Adrenal gland (tissue), 12 donors: Measurements from ENCODE around the gene ZP1. TPM values are rescaled to one million over a fixed set of nuclear protein-coding genes. Genes with fewer than 3 reads are reported as not detected.

Experiments used
- DNase-seq, 7 donors: peaks; one replicate each; pipeline ENCODE4 v3.0.0-alpha.2; 2019 to 2020
- H3K27ac ChIP-seq, 5 donors: fragments of 200-600 bp; sonication (generic) in 4 of 5; 1 replicate in 3 of 5; 2 replicates in 2 of 5; pipeline versions ENCODE4 v1.5.1 to v1.8.0; 2016 to 2020; ENCODE audit warnings: mild to moderate bottlenecking in 1 of 5
- H3K27me3 ChIP-seq: fragments of 200-600 bp; 2 replicates; pipeline ENCODE4 v1.8.0; 2021
- H3K36me3 ChIP-seq, 2 donors: fragments of 200-600 bp; replicated peaks in 1 of 2; 1 replicate in 1 of 2; 2 replicates in 1 of 2; pipeline versions ENCODE4 v1.5.1 to v1.8.0; 2018 to 2022
- H3K4me1 ChIP-seq, 2 donors: fragments of 200-600 bp; replicated peaks in 1 of 2; 1 replicate in 1 of 2; 2 replicates in 1 of 2; pipeline versions ENCODE4 v1.5.1 to v1.8.0; 2018 to 2021
- H3K4me3 ChIP-seq, 4 donors: fragments of 200-600 bp; sonication (generic) in 3 of 4; one replicate each; pipeline ENCODE4 v1.5.1; 2016 to 2018
- H3K9me3 ChIP-seq, 3 donors: fragments of 200-600 bp; sonication (generic) in 1 of 3; replicated peaks in 1 of 3; 1 replicate in 2 of 3; 2 replicates in 1 of 3; pipeline versions ENCODE4 v1.5.1 to v1.8.0; 2016 to 2021
- CTCF ChIP-seq, 6 experiments: fragments of 450-650 bp in 4 of 6; fragments of 200-600 bp in 2 of 6; sonication (generic) in 1 of 6; IDR thresholded peaks; 1 replicate in 5 of 6; 2 replicates in 1 of 6; pipeline versions ENCODE4 v1.5.1 to v1.8.0; 2016 to 2021; ENCODE audit warnings: antibody characterized with exemption in 6 of 6, mild to moderate bottlenecking in 2 of 6, moderate library complexity in 1 of 6
- POLR2A ChIP-seq, 2 donors: fragments of 450-650 bp; IDR thresholded peaks; one replicate each; pipeline ENCODE4 v1.6.1; 2017; ENCODE audit warnings: antibody characterized with exemption in 2 of 2, mild to moderate bottlenecking in 2 of 2, moderate library complexity in 1 of 2
- WGBS, 4 donors: extraction: QIAGEN DNeasy Blood & Tissue Kit in 2 of 4; methylation state at CpG; one replicate each; pipeline versions ENCODE4 v1.1.5 to v1.1.7; 2013 to 2017; 5-methylcytosine and 5-hydroxymethylcytosine counted together
- intact Hi-C, 2 donors: fragments of 100-400 bp; cut with DNase I; formaldehyde crosslinking; loops; one replicate each; pipeline versions ENCODE4 v1.14.1 to v1.15.0; 2022 to 2023
- polyA plus RNA-seq, 3 donors: library from polyadenylated mRNA; stranded (reverse); fragments of 200-250 nt in 2 of 3; fragments of 350-450 nt in 1 of 3; fragmentation: Illumina TruSeq in 1 of 3; extraction: RNeasy Lipid Tissue Mini Kit (QIAGEN cat#74804) in 1 of 3; gene quantifications; one replicate each; pipeline ENCODE4 v1.2.3, GENCODE V29; 2013 to 2014
- total RNA-seq, 9 donors: library from RNA; depleted of rRNA in 4 of 9; stranded (reverse); fragments of >200 nt in 4 of 9; fragments of 120-200 nt in 1 of 9; fragmentation: NEBNext Ultra II Directional in 1 of 9; extraction: Animal tissue kit (Norgen Biotek cat#: 25700) in 1 of 9; gene quantifications; one replicate each; pipeline versions ENCODE4 v1.1.0 to v1.2.4, GENCODE V29; 2013 to 2023
- donor health status: healthy with polysubstance abuse.
- donor health status: Bipolar disorder and iron deficiency.
- donor health status: DM: yes; HTN: yes; CAD: no.
- donor health status: DM: no; HTN: no; CAD: no.
- donor health status: DM: no; HTN: no; CAD: no.
- donor health status: DM: yes; HTN: yes; CAD: no.

ZP1 gene
- total and polyA plus RNA-seq, 12 donors, result 0.24 to 6.3 (median 0.71) TPM; not detected in 2

DNA sequence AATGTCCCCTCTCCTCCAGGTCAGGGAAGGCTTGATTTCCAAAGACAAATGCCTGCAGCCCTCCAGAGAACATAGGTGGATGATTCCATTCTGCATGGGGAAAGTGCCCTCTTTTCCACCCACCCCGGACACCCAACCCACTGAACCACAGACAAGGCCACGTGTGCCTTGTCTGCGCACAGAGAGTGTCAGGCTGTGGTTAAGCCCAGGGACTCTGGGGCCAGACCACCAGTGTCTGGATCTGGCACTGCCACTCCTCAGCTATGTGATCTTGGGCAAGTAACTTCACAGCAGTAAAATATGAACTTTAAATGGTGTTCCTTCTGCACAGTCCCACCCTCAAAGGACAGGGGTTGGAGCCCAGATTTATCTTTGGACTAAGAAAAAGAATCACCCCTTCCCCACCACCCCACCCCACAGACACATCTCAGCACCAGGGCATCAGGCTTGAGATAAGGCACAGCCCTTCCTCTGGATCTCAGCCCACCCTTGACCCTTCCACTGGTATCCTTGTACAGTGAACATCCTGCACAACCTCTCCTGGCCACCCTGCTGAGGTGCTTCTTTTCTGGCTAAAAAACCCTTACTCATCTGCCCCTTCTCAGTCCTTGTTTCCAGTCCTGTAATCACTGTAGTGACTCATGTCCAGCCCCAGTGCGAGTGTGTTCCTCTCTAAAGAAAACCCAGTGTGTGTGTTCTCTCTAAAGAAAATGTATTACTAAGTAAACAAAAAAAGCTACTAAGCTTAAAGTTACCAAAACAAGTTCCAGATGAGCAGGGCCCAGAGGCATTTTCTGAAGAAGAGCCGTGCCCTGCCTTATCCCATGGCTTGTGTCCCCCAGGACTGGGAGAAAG, 9.7 kb upstream of the ZP1 start:
- no peaks in the 10 kb centered on the region for H3K9me3 ChIP-seq
- no peaks in the 10 kb centered on the region for H3K36me3 ChIP-seq
- TF ChIP-seq POLR2A (IDR thresholded peaks at IDR 0.05), result no peak
- TF ChIP-seq CTCF (IDR thresholded peaks at IDR 0.05), result no peak
- no peak overlapping the region for H3K4me3 ChIP-seq
- DNase-seq, result no peak
- intact Hi-C loops, result no loop called here
- no peak overlapping the region for H3K27ac ChIP-seq
- no peaks in the 10 kb centered on the region for H3K27me3 ChIP-seq
- 85 to 93% (median 87%) methylated on average over 5 of the region's 5 CpGs for WGBS, 4 donors
- H3K4me1 ChIP-seq, result no peaks in the 10 kb centered on the region

DNA sequence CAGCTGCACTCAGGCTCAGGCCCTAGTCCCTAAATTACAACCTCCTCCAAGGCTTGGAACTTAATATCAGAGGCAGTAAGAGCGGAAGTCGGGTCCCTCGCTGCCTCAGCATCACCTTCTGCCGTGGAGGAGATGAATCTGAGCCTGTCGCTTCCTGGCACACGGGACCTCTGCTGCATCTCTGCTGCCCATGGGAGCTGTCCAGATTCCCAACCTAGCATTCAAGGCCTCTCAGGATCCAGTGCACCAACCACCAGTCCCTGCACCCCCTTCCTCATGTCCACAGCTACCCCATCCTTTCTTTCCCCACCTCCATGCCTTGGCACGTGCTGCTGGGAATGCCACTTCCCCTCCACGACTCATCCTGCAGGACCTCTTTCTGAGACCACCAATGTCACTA, 9.1 kb upstream of the ZP1 start:
- WGBS, 4 donors, result 80 to 90% (median 84%) methylated on average over 7 to 8 of the region's 8 CpGs
- no peaks in the 10 kb centered on the region for H3K27me3 ChIP-seq
- H3K36me3 ChIP-seq, result no peaks in the 10 kb centered on the region
- DNase-seq, result no peak
- TF ChIP-seq CTCF (IDR thresholded peaks at IDR 0.05) (no peak), POLR2A (IDR thresholded peaks at IDR 0.05) (no peak)
- no peaks in the 10 kb centered on the region for H3K9me3 ChIP-seq
- intact Hi-C loops, result no loop called here
- no peak overlapping the region for H3K27ac ChIP-seq
- no peak overlapping the region for H3K4me3 ChIP-seq
- no peaks in the 10 kb centered on the region for H3K4me1 ChIP-seq

DNA sequence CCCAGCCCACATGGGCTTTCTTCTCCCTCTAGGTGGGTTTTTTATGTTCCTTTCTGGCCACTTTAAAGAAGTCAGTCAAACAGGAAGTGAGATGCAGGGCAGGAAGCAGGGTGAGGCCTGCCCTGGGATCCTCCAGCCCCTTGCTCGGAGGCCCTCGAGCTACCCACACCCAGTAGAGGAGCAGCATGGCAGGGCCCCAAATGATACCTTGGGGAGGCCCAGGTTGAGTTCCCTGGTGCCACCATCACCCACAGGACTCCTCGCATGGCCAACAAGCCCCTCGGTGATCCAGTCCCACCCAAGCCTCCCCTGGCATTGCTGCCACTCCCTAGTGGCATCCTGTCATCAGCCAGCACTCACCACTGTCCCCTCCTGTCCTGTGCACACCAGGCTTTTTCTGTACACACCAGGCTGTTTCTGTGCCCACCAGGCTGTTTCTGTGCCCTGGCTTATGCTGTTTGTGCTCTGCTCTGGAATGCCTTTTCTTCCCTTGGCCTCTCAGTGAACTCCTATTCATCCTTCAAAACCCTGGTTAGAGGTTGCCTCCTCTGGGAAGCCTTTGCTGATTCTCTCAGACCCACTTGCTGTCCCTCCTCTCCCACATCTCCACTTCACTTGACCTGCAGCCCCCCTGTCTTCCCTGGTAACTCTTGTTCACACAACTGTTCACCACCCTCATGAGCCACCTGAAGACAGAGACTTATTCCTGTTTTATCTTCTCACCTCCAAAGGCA, 8.4 kb upstream of the ZP1 start:
- no peaks in the 10 kb centered on the region for H3K36me3 ChIP-seq
- H3K27ac ChIP-seq, result no peak overlapping the region
- H3K9me3 ChIP-seq, result no peaks in the 10 kb centered on the region
- TF ChIP-seq POLR2A (IDR thresholded peaks at IDR 0.05), result no peak
- no peak for TF ChIP-seq CTCF (IDR thresholded peaks at IDR 0.05)
- no peak overlapping the region for H3K4me3 ChIP-seq
- no peaks in the 10 kb centered on the region for H3K27me3 ChIP-seq
- 64 to 76% (median 72%) methylated on average over 4 of the region's 4 CpGs for WGBS, 4 donors
- intact Hi-C loops, result no loop called here
- no peak for DNase-seq
- no peaks in the 10 kb centered on the region for H3K4me1 ChIP-seq

DNA sequence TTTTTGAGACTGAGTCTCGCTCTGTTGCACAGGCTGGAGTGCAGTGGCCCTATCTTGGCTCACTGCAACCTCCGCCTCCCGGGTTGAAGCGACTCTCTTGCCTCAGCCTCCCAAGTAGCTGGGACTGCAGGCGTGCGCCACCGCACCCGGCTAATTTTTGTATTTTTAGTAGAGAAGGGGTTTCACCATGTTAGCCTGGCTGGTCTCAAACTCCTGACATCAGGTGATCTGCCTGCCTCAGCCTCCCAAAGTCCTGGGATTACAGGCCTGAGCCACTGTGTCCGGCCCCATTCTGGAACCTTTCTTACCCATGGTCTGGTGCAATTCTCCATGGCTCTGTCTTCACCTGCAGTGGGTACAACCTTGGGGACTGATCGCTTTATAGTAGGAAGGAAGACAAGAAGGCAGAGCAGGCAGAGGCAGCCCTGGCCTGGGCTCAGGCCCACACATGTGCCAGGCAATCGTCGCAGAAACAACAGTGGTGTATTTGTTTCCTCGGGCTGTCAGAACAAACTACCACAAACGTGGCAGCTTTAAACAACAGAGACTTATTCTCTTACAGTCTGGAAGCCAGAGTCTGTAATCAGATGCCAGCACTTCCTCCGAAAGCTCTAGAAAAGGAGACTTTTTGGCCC, 7.6 kb upstream of the ZP1 start:
- Histone ChIP-seq H3K27me3 (no peaks in the 10 kb centered on the region), H3K4me3 (no peak overlapping the region), H3K36me3 (no peaks in the 10 kb centered on the region), H3K27ac (no peak overlapping the region), H3K4me1 (no peaks in the 10 kb centered on the region), H3K9me3 (no peaks in the 10 kb centered on the region)
- intact Hi-C loops, result no loop called here
- no peak for DNase-seq
- 85 to 92% (median 88%) methylated on average over 15 of the region's 15 CpGs for WGBS, 4 donors
- no peak for TF ChIP-seq CTCF (IDR thresholded peaks at IDR 0.05)
- TF ChIP-seq POLR2A (IDR thresholded peaks at IDR 0.05), result no peak
